NCI-H1417 (cell line): Measurements from ENCODE around the gene STARD3.
"Not testable (repeated sequence)": the region's sequence is repeated elsewhere in the genome, so short reads cannot be mapped to it uniquely, and the experiment has no call there.

ENCODE experiments used
- DNase-seq, 3 experiments: peaks; one replicate each; lab custom pipeline; 2025; lab: John Stamatoyannopoulos, UW

STARD3 gene

DNA sequence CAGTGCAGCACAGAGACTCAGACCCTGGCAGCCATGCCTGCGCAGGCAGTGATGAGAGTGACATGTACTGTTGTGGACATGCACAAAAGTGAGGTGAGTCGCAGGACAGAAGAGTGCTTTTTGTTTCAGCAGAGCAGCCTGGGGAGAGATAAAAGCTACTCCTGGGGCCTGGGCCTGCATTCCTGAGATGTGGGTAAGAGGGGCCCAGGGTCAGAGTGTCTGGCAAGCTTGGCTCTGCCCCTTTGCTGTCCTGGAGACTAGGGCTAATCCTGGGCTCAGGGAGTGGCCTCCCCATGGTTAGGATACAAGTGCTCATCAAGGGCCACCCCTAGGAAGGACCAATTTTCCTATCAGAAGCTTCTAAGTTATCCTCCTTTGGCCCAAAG is 58.1 kb downstream of the STARD3 start:
- no peak for DNase-seq

DNA sequence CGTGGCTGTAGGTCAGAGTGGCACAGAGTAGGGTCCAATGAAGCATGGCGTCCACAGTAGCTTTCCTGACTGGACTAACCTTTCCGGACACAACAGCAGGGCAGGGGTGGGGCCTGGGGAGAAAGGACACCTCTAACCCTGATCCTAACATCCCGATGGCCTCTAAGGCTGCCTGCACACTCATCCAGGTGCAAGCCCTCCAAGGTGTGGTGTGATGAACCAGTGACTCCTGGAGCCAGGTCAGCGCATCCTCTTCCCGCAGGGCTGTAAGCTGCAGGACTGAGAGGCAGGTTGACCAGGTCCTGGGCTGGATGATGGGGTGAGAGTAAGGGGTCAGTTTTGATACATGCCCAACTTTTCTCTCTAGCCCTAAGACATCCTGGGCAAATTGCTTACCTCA is 59.8 kb downstream of the STARD3 start:
- DNase-seq: no peak

DNA sequence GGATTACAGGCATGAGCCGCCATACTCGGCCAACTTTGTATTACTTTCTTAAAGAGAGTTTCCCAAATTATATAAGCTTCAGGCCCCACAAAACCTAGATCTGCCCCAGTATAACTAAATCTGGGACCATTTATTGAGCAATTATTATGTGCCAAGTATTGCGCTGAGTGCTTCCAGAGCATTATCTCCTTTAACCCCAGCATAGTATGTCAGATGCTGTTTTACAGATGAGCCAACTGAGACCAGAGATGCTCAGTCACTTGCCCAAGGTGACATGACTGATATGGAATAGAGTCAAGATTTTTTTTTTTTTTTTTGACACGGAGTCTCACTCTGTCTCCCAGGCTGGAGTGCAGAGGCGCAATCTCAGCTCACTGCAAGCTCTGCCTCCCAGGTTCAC is 61.0 kb downstream of the STARD3 start:
- no peak for DNase-seq

DNA sequence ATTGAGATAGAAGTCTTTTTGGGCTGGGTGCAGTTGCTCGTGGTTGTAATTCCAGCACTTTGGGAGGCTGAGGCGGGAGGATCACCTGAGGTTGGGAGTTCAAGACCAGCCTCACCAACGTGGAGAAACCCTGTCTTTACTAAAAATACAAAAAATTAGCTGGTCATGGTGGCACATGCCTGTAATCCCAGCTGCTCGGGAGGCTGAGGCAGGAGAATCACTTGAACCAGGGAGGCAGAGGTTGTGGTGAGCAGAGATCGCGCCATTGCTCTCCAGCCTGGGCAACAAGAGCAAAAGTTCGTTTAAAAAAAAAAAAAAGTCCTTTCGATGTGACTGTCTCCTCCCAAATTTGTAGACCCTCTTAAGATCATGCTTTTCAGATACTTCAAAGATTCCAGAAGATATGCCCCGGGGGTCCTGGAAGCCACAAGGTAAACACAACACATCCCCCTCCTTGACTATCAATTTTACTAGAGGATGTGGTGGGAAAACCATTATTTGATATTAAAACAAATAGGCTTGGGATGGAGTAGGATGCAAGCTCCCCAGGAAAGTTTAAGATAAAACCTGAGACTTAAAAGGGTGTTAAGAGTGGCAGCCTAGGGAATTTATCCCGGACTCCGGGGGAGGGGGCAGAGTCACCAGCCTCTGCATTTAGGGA is 62.3 kb downstream of the STARD3 start:
- DNase-seq: not testable (repeated sequence)

DNA sequence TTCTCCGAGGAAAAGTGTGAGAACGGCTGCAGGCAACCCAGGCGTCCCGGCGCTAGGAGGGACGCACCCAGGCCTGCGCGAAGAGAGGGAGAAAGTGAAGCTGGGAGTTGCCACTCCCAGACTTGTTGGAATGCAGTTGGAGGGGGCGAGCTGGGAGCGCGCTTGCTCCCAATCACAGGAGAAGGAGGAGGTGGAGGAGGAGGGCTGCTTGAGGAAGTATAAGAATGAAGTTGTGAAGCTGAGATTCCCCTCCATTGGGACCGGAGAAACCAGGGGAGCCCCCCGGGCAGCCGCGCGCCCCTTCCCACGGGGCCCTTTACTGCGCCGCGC is 62.8 kb downstream of the STARD3 start, which contains the start of gene ERBB2:
ERBB2 (plus strand) TSS at position 247 of the 330 bp plus-strand sequence. CDS start 175 bp downstream, outside the sequence.
- DNase-seq: no peak

DNA sequence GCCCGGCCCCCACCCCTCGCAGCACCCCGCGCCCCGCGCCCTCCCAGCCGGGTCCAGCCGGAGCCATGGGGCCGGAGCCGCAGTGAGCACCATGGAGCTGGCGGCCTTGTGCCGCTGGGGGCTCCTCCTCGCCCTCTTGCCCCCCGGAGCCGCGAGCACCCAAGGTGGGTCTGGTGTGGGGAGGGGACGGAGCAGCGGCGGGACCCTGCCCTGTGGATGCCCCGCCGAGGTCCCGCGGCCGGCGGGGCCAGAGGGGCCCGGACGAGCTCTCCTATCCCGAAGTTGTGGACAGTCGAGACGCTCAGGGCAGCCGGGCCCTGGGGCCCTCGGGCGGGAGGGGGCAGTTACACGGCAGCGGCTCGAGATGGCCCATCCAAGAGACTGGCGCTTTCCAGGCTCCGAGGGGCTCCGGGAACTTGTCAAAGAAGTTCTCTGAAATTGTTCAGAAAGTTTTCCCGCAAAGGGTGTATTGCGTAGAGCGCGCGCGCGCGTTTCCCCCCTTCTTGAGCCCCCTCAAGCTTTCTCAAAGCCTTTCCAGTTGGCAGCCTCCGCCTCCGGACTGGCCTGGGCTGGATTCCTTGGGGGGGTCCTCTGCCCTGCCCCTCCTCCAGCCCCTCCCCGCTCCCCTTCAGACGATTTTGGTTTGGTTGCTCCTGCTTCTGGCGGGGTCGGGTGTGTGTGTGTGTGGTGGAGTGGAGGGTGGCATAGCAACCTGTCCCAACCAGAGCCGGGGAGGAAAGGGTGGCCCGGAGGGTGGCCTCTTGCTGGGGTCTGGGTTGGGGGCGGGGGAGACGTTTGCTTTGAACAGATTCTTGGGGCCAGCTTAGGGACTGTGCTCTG is 63.4 kb downstream of the STARD3 start:
- DNase-seq: no peak

DNA sequence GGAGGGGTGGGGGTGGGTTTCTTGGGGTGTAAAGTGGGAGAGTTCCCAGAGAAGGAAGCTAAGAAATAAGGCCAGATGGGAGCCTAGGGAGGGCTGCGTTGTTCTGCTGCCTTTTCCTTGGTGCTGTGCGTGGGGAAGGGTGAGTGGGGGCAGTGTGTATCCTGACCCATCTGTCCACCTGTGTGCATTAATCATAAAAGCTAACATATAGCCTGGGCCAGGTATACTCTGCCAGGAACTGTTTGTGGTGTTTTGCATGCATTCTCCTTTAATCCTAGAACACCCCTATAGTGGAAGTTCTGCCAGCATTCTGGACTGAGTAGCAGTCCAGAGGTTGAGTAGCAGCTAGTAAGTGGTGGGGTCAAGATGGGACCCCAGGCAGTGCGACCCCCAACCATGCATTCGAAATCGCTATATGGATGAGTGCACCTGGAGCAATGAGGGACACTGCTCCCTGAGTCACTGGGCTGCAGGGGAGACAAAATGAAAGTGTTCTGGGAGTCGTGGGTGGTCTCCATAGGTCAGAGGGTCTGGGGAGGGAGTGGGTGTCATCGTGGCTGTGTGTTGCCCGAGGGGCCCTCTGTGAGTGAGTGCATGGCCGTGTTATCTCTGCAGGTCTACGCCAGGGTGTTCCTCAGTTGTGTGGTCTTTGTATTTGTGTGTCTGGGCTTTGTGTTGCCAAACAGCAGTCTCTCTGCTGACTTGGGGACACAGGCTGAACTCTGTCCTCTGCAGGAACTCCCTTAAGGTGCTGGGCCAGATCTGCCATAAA is 64.3 kb downstream of the STARD3 start:
- no peak for DNase-seq

DNA sequence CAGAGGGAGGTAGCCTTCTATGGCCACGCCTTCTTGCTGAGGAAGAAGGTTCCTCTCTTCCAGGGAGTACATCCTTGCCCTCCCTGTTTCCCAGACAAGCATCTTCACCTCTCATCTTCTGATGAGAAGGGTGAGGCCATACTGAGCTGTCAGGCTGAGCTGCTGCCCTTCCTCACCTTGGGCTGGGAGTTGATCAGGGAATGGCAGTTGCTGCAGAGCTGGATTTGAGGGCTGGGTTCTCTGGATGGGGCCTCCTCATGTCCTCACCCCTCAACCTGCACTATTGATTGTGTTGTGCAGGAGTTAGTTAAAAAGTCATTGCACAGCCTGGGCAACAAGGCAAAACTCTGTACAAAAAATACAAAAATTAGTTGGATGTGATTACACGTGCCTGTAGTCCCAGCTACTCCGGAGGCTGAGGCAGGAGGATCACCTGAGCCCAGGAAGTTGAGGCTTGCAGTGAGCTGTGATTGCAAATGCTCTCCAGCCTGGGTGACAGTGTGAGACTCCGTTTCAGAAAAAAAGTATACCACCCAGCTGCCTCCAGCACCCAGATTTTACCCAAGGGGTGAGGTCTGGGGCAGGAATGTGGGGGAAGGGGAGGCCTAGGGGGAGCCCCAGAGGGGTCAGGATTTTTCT is 65.0 kb downstream of the STARD3 start:
- DNase-seq: no peak

DNA sequence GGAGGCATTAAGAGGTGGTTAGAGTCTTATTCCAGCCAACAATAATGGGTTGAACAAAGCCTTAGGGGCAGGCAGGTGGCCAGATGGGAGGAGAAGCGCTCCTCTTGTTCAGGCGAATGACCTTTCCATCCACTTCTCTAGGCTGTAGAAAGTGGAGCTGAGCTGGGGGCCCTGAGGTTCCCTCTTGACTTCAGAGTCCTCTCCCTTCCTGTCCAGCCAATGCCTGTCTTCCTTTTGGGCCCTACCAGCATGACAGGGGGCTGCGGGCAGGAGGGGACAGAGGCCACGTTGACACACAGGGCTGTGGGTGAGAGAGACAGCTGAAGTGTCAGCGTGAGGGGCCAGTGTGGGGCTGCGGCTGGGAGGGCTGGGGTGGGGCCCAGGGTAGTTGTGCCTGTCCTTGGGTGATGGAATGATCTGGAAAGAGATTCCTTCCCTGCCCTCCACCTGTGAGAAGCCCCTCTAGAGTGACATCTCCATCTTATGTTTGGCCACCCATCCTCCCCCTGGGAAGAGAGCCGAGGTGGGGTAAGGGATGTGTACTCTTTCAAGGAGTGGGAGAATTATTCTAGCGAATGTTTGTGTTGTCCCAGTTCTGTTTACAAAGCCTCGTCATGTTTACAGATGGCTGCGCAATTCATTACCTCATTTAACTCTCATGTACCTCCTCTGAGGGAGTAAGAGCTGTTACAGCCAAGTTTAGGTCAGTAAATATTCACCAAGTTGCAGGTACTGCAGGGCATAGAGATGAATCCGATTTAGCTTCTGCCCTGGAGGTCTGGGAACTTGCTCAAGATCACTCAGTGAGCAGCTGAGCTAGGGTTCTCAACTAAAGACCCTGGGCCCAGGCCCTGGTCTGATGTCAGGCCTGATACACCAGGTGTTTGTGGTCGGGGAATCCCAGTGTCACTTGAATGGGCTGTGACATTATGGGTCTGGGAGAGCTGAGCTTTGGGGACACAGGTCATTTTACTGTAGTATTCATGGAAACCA is 66.3 kb downstream of the STARD3 start:
- DNase-seq: peak in 1 of 3 experiments; percentile 10

DNA sequence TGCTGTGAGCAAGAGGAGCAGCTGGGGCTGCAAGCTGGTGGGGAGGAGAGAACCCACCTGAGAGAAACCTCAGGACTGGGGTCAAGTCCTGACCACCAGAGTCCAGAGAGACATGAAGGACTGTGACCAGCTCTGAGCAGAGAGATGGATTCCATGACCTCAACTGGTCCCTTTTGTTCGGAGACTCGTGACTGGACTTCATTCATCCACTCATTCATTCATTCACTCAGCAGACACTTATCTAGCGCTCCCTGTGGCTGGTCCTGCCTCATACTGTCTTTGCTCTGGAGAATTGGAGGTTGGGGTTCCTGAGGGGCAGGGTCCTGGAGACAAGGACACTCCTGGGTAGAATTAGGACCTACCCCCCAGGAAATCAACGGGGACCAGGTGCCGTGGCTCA is 67.0 kb downstream of the STARD3 start:
- DNase-seq: no peak

DNA sequence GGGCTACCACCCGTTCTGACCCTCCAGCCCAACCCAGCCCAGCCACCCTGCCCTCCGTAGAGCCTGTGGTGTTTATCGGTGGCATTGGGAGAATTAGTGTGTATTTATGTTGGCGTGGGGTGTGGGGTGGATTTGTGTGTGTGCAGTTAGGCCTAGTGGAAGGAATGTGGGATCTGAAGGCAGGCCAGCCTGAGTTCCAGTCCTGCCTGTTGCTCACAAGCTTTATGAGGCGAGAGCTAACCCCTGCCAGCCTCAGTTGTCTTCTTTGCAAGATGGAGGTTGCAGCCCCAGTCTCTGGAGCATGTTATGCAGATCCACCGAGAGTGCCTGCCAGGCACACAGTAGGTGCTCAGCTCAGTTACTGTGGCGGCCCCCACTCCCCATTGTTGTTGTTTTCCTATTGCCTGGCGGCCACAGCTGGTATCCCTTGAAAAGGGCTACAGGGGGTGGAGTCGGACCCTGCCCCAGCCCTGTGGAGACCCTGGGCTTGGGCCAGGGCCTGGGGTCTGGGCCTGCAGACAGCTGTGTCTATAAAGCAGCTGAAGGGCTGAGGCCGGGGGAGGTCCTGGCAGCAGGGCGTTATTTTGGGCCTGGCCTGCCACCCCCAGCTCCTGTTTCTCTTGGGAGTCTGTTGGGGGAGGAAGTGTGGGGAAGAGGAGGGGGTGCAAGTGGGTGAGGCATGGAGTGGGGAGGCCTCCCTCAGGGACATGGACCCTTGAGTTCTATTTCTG is 68.0 kb downstream of the STARD3 start:
- no peak for DNase-seq

DNA sequence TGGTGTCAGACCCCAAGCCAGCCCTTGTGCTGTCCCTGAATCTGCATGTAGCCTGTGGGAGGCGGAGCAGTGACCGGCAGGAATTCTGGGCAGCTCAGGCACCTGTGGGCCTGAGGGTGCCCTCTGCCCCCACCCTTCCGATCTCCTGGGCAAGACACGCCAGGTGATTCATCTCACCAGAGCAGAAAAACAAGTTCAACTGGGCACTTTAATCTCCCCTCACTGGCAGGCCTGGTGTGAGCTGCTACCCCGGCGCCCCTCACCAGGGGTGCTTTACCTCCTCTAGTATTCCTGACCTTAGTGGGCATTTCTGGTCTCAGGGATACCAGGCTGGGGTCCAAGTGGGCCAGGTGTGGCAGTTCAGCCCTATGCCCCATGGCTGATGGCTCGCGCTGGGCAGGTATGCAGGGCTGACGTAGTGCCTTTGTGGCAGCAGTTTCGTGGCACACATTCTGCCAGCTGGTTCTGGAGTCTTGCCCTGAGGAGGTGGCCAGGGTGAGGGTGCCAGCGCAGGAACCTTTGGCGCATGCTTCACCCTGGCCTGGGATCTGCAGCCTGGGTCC is 68.9 kb downstream of the STARD3 start:
- peak in 2 of 3 experiments; percentile 50 to 73 for DNase-seq

DNA sequence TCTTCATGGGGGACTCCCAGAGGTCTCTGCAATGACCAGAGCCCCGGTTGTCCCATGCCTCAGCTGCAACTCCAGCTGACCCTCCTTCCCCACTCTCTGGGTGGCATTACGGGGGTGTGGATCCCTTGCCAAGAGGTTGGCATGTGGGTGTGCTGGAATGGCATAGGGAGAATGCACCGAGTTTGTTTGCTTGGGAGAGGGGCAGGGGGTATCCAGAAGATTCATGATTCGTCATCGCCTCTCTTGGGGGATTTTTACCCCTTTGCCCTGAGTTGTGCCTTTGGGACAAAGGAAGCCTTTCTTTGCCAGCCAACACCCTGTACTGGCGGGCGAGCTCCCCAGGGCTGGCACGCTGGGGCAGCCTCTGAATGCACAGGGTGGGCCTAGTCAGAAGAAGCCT is 69.4 kb downstream of the STARD3 start:
- DNase-seq: no peak

DNA sequence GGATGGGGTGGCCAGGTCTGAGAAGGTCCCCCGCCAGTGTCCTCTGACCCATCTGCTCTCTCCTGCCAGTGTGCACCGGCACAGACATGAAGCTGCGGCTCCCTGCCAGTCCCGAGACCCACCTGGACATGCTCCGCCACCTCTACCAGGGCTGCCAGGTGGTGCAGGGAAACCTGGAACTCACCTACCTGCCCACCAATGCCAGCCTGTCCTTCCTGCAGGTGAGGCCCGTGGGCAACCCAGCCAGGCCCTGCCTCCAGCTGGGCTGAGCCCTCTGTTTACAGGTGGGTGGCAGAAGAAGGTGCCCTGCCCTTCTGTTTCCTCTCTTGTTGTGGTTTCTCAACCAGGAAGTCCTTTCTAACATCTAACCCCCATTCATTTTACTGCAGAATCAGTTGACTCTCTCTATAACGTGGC is 70.0 kb downstream of the STARD3 start:
- DNase-seq: no peak

DNA sequence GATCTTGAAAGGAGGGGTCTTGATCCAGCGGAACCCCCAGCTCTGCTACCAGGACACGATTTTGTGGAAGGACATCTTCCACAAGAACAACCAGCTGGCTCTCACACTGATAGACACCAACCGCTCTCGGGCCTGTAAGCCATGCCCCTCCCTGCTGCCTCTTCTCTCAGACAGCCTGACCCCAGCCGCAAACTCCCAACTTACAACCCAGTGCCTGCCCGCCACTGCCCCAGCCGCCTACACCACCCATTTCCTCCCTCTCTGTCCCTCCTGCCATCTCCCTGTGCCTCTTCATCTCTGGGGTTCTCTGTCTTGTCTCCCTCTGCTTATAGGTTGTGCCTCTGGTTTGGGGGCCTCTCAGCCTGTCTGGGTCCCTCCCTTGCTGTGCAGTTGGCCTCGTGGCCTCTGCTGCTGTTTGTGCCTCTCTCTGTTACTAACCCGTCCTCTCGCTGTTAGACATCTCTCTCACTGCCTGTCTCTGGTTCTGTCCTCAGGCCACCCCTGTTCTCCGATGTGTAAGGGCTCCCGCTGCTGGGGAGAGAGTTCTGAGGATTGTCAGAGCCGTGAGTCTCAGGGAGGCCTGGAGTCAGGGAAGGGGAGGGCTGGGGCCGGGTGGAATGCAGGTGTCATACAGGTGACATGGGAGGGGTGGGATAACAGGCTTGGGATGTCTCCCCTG is 72.5 kb downstream of the STARD3 start:
- no peak for DNase-seq

DNA sequence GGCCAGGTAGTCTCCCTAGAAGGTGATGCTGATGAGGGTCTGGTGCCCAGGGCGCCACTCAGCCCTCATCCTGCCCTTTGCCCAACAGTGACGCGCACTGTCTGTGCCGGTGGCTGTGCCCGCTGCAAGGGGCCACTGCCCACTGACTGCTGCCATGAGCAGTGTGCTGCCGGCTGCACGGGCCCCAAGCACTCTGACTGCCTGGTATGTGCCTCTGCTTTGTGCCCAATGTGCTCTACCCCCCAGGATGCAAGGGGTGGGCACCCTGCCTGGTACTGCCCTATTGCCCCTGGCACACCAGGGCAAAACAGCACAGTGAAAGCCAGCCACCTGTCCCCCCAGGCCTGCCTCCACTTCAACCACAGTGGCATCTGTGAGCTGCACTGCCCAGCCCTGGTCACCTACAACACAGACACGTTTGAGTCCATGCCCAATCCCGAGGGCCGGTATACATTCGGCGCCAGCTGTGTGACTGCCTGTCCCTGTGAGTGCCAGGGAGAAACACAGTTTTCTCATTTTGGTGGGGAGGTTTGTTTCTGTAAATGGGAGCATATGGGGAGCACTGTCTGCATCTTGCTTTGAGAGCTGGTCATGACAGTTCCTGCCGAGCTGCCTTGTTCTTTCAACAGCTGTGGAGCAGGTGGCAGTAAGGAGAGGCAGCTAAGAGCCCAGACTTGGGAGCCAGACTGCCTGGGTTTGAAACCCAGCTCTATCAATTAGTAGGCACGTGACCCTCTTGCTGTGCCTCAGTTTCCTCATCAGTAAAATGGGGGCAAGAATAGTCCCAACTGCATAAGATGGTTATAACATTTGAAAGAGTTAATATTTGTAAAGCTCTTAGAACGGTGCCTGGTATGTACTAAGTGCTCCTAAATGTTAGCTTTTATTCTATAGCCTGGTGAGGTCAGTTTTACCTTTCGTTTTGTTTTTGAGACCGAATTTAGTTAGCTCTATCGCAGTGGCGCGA is 73.3 kb downstream of the STARD3 start:
- no peak for DNase-seq

DNA sequence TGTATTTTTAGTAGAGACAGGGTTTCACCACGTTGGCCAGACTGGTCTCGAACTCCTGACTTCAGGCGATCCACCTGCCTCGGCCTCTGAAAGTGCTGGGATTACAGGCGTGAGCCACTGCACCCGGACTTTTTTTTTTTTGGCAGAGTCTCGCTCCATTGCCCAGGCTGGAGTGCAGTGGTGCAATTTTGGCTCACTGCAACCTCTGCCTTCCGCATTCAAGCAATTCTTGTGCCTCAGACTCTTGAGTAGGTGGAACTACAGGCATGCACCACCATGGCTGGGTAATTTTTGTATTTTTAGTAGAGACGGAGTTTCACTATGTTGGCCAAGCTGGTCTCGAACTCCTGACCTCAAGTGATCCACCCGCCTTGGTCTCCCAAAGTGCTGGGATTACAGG is 74.1 kb downstream of the STARD3 start:
- DNase-seq: not testable (repeated sequence)

DNA sequence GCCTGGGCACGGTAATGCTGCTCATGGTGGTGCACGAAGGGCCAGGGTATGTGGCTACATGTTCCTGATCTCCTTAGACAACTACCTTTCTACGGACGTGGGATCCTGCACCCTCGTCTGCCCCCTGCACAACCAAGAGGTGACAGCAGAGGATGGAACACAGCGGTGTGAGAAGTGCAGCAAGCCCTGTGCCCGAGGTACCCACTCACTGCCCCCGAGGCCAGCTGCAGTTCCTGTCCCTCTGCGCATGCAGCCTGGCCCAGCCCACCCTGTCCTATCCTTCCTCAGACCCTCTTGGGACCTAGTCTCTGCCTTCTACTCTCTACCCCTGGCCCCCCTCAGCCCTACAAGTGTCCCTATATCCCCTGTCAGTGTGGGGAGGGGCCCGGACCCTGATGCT is 74.9 kb downstream of the STARD3 start:
- DNase-seq: no peak
